K562 (cell line): Measurements from ENCODE around the gene MTMR10.

Experiments used
- CHD4 ChIP-seq: fragments of 200-600 bp; sonication (generic); IDR thresholded peaks from 3 replicates; pipeline ENCODE4 v1.6.1; 2012; ENCODE audit warnings: low read depth, mild to moderate bottlenecking, mixed read lengths, low read length, inconsistent platforms; ENCODE audit not compliant: insufficient read depth, insufficient replicate concordance, poor library complexity, severe bottlenecking
- E2F1 ChIP-seq: sonication (generic); formaldehyde crosslinking; IDR thresholded peaks from 2 replicates; pipeline ENCODE4 v1.8.1; 2023; ENCODE audit warnings: mild to moderate bottlenecking, missing genetic modification reagents, moderate library complexity
- NR1H2 ChIP-seq: sonication (generic); formaldehyde crosslinking; IDR thresholded peaks from 2 replicates; pipeline ENCODE4 v1.4.0; 2020; ENCODE audit warnings: mild to moderate bottlenecking, missing genetic modification reagents
- RAD21 ChIP-seq, 2 experiments: fragments of 250-450 bp in 1 of 2; fragments of 450-650 bp in 1 of 2; sonication (Bioruptor Pico) in 1 of 2; formaldehyde crosslinking in 1 of 2; IDR thresholded peaks in 1 of 2; conservative IDR thresholded peaks in 1 of 2; 2 replicates each; pipeline versions ENCODE4 v1.4.0 to v1.8.0; 2020 to 2022; ENCODE audit warnings: mild to moderate bottlenecking in 2 of 2, moderate library complexity in 1 of 2
- REST ChIP-seq, 2 experiments: fragments of 450-650 bp; formaldehyde crosslinking in 1 of 2; IDR thresholded peaks; 2 replicates each; pipeline versions ENCODE4 v1.4.0 to v1.6.1; 2014 to 2020; ENCODE audit warnings: mild to moderate bottlenecking in 2 of 2, borderline replicate concordance in 1 of 2, low read depth in 1 of 2
- SMC3 ChIP-seq: conservative IDR thresholded peaks from 2 replicates; pipeline ENCODE4 v1.6.1; 2011; ENCODE audit warnings: low read depth, low read length, improper control_type of control experiment; ENCODE audit not compliant: insufficient read depth
- ZBTB2 ChIP-seq: fragments of 450-650 bp; IDR thresholded peaks from 2 replicates; pipeline ENCODE4 v1.6.1; 2016; ENCODE audit warnings: antibody characterized with exemption
- ZNF274 ChIP-seq: IDR thresholded peaks from 2 replicates; pipeline ENCODE4 v1.6.1; 2011; ENCODE audit warnings: low read depth, mild to moderate bottlenecking, low read length, moderate library complexity, borderline replicate concordance

GRCh38 chr15:31013863-31014607 is 22.6 kb upstream of the MTMR10 start:
- TF ChIP-seq ZNF274 = no peak
- TF ChIP-seq RAD21 (CRISPR knock-in tag; conservative IDR thresholded peaks at IDR 0.05 in 1 of 2, IDR thresholded peaks at IDR 0.05 in 1 of 2) = no peak
- no peak for TF ChIP-seq E2F1
- no peak for TF ChIP-seq REST (IDR thresholded peaks at IDR 0.05; ENCODE audit: borderline replicate concordance)
- TF ChIP-seq REST (CRISPR knock-in tag; IDR thresholded peaks at IDR 0.05; ENCODE audit: low read depth) = no peak
- TF ChIP-seq SMC3 = no peak
- TF ChIP-seq CHD4 = no peak
- TF ChIP-seq ZBTB2 = no peak
- TF ChIP-seq NR1H2 (CRISPR knock-in tag) = no peak
